HG03025 (cell line): ENCODE data around the gene CECR2.

ENCODE experiments used
- ATAC-seq: cut with Tn5 transposase; IDR thresholded peaks from one replicate; pipeline ENCODE4 v1.9.1; 2021; ENCODE audit warnings: mild to moderate bottlenecking, moderate library complexity; ENCODE audit not compliant: unreplicated experiment, low FRiP score

The CECR2 gene

DNA sequence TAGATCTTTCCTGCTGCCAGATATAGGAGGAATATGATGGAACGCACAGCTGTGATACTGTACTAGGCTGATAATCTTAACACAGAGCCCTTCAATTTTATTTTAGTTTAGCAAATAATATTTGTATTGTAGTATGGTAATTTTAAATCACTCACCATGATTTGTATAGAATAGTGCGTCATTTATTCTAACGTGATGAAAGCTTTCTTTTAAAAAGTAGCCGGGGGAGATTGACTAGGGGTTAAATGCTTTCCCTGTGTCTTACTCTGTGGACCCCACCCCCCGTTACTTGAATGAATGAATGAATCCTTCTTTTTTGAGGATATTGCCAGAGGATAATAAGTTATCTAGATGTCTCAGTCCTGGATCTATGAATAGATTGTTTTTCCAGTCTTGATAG is 72.1 kb downstream of the CECR2 start:
- no peak for ATAC-seq

GRCh38 chr22:17443405-17444203 is 74.3 kb downstream of the CECR2 start:
- no peak for ATAC-seq

GRCh38 chr22:17444204-17444504 is 74.9 kb downstream of the CECR2 start:
- ATAC-seq = no peak

DNA sequence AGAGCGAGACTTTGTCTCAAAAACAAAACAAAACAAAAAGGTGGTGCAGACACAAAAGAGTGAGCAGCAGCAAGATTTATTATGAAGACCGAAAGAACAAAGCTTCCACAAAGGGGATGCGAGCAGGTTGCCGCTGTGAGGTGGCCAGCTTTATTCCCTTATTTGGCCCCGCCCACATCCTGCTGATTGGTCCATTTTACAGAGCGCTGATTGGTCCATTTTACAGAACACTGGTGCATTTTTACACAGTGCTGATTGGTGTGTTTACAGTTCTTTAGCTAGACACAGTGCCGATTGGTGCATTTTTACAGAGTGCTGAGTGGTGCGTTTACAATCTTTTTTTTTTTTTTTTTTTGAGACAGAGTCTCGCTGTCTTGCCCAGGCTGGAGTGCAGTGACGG is 77.4 kb downstream of the CECR2 start:
- no peak for ATAC-seq

DNA sequence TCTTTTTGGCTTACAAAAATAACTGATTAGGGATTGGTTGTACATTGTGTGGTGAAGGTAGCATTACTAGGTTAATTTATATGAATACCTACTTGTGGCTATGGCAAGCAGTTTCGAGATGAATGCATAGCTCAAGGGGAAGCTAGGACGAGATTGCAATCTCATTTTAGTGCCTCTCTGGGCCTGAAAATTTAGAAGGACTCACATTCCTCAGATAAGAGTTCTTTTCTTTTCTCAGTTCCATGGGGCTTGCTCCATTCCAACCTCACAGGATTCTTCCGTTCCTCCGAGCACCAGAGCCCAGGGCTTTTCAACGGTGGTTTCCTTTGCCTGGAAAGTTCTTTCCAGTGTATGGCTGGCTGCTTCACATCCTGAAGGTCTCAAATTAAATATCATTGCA is 82.1 kb downstream of the CECR2 start:
- no peak for ATAC-seq

GRCh38 chr22:17460895-17461294 is 91.6 kb downstream of the CECR2 start:
- no peak for ATAC-seq

- no peak for ATAC-seq
Measured at GRCh38 chr22:17470880-17471500, 101.7 kb downstream of the CECR2 start.

- no peak for ATAC-seq
Measured at GRCh38 chr22:17471886-17472535, 102.8 kb downstream of the CECR2 start.

DNA sequence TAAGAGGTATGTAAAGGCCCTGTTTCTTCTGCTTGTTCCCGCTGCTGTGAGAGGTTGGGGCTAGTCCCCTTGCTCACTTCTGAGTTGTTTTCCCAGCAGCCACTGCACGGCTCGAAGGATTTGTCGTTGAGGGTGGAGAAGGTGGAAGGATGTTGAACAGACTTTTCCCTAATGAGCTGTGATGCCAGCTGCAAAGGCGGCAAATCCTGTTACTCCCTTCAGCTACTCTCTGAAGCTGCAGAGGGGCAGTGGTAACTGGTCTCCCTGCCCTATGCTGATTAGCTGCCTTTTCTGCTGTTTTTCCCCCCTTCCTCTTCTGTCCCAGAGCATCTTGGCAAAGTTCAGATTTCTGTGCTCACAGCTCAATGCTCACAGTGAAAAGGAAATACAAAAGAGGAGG is 103.7 kb downstream of the CECR2 start:
- no peak for ATAC-seq

DNA sequence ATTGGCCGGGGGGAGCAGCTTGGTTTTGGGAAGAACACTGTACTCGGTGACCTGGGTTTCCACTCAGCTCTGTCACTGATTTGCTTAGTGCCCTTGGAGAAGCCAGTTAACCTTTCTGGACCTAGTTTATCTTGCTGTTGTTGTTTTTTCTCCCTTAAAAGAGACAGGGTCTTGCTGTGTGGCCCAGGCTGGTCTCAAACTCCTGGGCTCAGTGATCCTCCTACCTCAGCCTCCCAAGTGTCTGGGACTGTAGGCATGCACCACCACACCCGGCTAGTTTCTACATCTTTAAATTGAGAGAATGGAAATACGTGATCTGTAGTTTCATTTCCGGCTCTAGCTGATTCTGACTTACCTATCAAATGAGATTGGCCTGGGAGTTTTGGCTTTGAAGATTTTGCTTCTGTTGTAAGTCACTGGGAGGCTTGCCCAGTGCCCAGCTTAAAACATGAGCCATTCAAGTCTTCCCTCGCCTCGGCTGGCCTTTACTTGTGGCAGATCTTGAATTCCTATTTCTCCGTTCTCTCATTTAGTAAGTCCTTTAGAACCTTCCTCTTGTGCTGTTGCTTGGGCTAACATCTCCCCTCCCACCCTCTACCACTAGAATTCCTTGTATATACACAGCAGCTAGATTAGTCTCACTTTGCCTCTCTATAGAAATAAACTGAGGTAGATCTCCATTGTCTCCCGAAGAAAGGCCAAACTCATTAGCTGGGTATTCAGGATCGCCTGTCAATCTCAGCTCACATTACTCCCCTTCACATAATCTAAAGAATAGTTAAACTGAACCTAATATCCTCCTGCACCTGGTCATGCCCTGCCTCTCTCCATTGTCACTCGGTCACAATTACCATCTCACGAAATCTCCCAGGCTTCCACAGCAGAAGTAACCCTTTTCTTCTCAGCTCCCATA is 106.3 kb downstream of the CECR2 start:
- ATAC-seq = no peak

DNA sequence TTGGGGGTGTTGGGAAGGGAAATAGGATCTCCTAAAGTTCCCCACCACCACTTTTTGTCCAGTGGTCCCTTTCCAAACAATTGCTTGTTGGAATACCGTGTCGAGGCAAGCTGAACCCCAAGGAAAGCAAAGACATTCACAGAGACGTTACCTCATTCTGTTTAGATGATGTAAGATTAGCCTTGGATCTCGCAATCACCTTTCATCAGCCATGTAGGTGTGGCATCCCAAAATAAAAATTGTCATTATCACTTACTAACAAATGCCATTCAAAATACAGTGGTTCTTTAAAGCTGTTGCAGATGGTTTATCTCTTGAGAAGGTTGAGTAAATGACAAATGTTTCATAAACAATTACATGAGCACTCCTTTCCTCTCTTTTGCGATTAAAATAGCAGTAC is 107.6 kb downstream of the CECR2 start:
- ATAC-seq = no peak

DNA sequence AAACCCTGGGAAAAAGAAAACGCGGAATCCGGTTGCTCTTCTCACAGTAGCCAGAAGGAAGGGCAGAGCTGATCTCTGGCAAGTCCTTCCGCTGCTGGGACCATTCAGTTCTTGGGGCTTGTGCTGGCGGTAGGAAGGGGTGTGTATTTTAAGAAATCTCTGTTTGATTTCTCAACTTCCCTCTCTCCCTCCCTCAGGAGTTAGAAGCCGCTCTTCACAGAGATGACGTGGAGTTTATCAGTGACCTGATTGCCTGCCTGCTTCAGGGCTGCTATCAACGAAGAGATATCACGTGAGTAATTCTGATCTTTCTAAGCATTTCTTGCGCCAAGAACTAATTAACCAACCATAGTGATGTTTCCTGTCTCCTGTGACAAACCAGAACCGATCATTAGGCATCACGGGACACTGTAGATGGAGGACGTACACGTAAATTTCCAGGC is 108.2 kb downstream of the CECR2 start:
- ATAC-seq = no peak

GRCh38 chr22:17479135-17479534 is 109.9 kb downstream of the CECR2 start:
- no peak for ATAC-seq

GRCh38 chr22:17481424-17481823 is 112.2 kb downstream of the CECR2 start:
- no peak for ATAC-seq

DNA sequence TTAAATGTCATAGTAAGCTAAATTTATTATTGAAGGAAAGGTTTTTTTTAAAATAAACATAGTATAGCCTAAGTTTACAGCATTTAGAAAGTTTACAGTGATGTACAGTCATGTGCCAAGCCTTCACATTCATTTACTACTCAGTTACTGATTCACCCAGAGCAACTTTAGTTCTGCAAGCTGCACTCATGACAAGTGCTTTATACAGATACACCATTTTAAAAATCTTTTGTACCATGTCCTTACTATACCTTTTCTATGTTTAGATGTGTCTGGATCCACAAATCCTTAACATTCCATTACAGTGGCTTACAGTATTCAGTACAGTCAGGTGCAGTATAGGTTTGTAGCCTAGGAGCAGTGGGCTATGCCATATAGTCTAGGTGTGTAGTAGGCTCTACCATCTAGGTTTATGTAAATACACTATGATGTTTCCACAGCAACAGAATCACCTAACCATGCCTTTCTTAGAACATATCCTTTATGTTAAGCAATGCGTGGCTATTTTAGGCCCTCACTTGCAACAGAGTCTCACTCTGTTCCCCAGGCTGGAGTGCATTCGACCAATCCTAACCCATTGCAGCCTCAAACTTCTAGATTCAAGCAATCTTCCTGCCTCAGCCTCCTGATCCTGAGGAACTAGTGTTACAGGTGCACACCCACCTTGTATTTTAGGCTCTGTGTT is 114.6 kb downstream of the CECR2 start:
- no peak for ATAC-seq

GRCh38 chr22:17484608-17485007 is 115.3 kb downstream of the CECR2 start:
- no peak for ATAC-seq

DNA sequence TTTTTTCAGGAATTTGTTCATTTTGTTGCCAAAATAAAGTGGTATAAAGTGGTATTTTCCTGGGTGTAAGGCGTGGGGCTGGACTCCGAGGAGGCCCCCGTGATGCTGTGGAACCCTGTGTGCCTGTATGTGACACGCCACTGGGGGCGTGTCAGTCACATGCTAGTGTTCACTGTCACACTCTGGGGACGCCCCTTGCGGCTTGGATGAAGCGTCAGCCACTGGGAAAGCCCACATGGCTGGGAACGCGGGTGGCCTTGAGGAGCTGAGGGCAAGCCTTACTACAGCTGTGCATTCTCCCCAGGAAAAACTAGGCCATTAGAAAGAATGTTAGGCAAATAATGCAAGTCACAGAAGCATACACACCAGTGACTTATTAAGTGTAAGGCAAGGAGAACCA is 117.1 kb downstream of the CECR2 start:
- ATAC-seq = no peak

GRCh38 chr22:17486719-17487118 is 117.5 kb downstream of the CECR2 start:
- ATAC-seq = no peak

- no peak for ATAC-seq
Measured at GRCh38 chr22:17489101-17489500, 119.8 kb downstream of the CECR2 start.

DNA sequence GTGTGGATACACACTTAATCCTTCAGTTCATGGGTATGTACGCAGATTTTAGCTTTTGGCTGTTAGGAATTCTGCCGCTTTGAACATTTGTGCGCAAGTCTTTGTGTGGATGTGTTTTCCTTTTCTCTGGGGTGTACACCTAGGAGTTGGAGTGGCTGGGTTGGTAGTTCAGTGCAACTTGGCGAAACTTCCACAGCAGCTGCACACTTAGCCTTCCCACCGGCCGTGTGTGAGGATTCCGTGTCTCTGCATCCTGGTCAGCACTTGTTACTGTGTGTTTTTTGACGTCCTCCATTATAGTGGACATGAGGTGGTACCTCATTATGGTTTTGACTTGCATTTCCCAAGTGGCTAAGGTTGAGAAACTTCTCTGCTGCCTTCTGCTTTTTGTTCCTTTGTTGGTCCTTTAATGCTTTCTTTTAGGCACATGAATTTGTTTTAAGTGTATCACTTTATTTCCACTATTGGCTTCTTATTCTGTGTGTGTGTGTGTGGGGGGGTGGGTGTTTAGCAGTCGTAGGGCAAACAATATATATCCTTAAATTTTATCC is 121.9 kb downstream of the CECR2 start:
- no peak for ATAC-seq
